IMR-90 (cell line): ENCODE results near the gene SLF2. TPM values are rescaled to one million over a fixed set of nuclear protein-coding genes. Genes with fewer than 3 reads are reported as not detected.

Source experiments
- ATAC-seq: fragments of 200-7000 bp; cut with Tn5 transposase; 2 replicates; pipeline ENCODE4 v1.9.1; 2020; ENCODE audit warnings: low read depth, mild to moderate bottlenecking, moderate library complexity
- BruUV-seq: library from RNA; stranded (reverse); fragments of 400-500 nt; replicated peaks from 2 replicates; lab custom pipeline; 2021; lab: Mats Ljungman, UMichigan
- CTCF ChIA-PET: fragments of 300-600 bp; formaldehyde crosslinking; extraction: SDS; loops from one replicate; lab custom pipeline; 2021; ENCODE audit warnings: antibody characterized with exemption; lab: Yijun Ruan, JAX
- POLR2A ChIA-PET: fragments of 300-600 bp; sonication (Branson Sonifier 250); formaldehyde crosslinking; loops from one replicate; lab custom pipeline; 2022; ENCODE audit warnings: antibody characterized with exemption; ENCODE audit not compliant: unreplicated experiment; lab: Charles Lee
- DNase-seq: peaks from one replicate; pipeline ENCODE4 v3.0.0; 2013
- H2AFZ ChIP-seq: replicated peaks from 2 replicates; pipeline ENCODE3; 2013; ENCODE audit warnings: low read length, mild to moderate bottlenecking; ENCODE audit not compliant: poor library complexity
- H2AK5ac ChIP-seq: 2 replicates; pipeline ENCODE4 v1.6.1; 2013; ENCODE audit warnings: low read depth, low read length, inconsistent platforms
- H2AK9ac ChIP-seq: replicated peaks from 2 replicates; pipeline ENCODE3; 2013; ENCODE audit warnings: mild to moderate bottlenecking, low read depth, low read length, moderate library complexity; ENCODE audit not compliant: poor library complexity
- H2BK120ac ChIP-seq: 2 replicates; pipeline ENCODE4 v1.6.1; 2013; ENCODE audit warnings: low read depth, low read length, inconsistent platforms
- H2BK15ac ChIP-seq: 3 replicates; pipeline ENCODE4 v1.6.1; 2013; ENCODE audit warnings: low read depth, low read length, inconsistent platforms
- H2BK20ac ChIP-seq: 2 replicates; pipeline ENCODE4 v1.6.1; 2013; ENCODE audit warnings: low read depth, mild to moderate bottlenecking, inconsistent platforms, low read length, moderate library complexity
- H2BK5ac ChIP-seq: 2 replicates; pipeline ENCODE4 v1.6.1; 2013; ENCODE audit warnings: mild to moderate bottlenecking, low read depth, low read length, inconsistent platforms; ENCODE audit not compliant: poor library complexity, severe bottlenecking
- H3K14ac ChIP-seq: replicated peaks from 2 replicates; pipeline ENCODE4 v1.6.1; 2013; ENCODE audit warnings: low read depth, low read length, inconsistent platforms
- H3K18ac ChIP-seq: 2 replicates; pipeline ENCODE4 v1.6.1; 2013; ENCODE audit warnings: low read depth, low read length, control low read depth
- H3K23ac ChIP-seq: 2 replicates; pipeline ENCODE4 v1.6.1; 2013; ENCODE audit warnings: low read depth, low read length, inconsistent platforms
- H3K27ac ChIP-seq: 2 replicates; pipeline ENCODE4 v1.5.1; 2013; ENCODE audit warnings: mild to moderate bottlenecking, control low read depth, low read length; ENCODE audit not compliant: insufficient read depth
- H3K27me3 ChIP-seq: 2 replicates; pipeline ENCODE4 v1.6.1; 2013; ENCODE audit warnings: low read length; ENCODE audit not compliant: control insufficient read depth, insufficient read depth
- H3K36me3 ChIP-seq: 2 replicates; pipeline ENCODE4 v1.6.1; 2013; ENCODE audit warnings: low read length, mixed read lengths; ENCODE audit not compliant: control insufficient read depth, insufficient read depth
- H3K4ac ChIP-seq: 2 replicates; pipeline ENCODE4 v1.6.1; 2013; ENCODE audit warnings: low read depth, low read length, inconsistent platforms
- H3K4me1 ChIP-seq: 2 replicates; pipeline ENCODE4 v1.6.1; 2013; ENCODE audit warnings: low read length, mixed read lengths; ENCODE audit not compliant: control insufficient read depth, insufficient read depth
- H3K4me2 ChIP-seq: 2 replicates; pipeline ENCODE4 v1.6.1; 2013; ENCODE audit warnings: low read depth, mild to moderate bottlenecking, control low read depth, low read length, moderate library complexity
- H3K4me3 ChIP-seq: 2 replicates; pipeline ENCODE4 v1.5.1; 2013; ENCODE audit warnings: low read depth, mild to moderate bottlenecking, control low read depth, low read length, moderate library complexity; ENCODE audit not compliant: insufficient read depth
- H3K56ac ChIP-seq: 2 replicates; pipeline ENCODE4 v1.6.1; 2013; ENCODE audit warnings: low read length, inconsistent platforms; ENCODE audit not compliant: insufficient read depth; ENCODE audit errors: extremely low read depth
- H3K79me1 ChIP-seq, 2 experiments: 2 replicates each; pipeline ENCODE4 v1.6.1; 2013; ENCODE audit warnings: low read length in 2 of 2, inconsistent platforms in 1 of 2, low read depth in 1 of 2
- H3K9ac ChIP-seq: 2 replicates; pipeline ENCODE4 v1.6.1; 2013; ENCODE audit warnings: low read depth, low read length, control low read depth
- H3K9me1 ChIP-seq: 2 replicates; pipeline ENCODE4 v1.6.1; 2013; ENCODE audit warnings: low read length, inconsistent platforms; ENCODE audit not compliant: insufficient read depth
- H3K9me3 ChIP-seq: 2 replicates; pipeline ENCODE4 v1.6.1; 2013; ENCODE audit warnings: low read length; ENCODE audit not compliant: control insufficient read depth, insufficient read depth
- H4K20me1 ChIP-seq: 2 replicates; pipeline ENCODE4 v1.6.1; 2013; ENCODE audit warnings: low read length, inconsistent platforms; ENCODE audit not compliant: insufficient read depth
- H4K5ac ChIP-seq: 2 replicates; pipeline ENCODE4 v1.6.1; 2013; ENCODE audit warnings: mild to moderate bottlenecking, low read depth, low read length, control low read depth
- H4K8ac ChIP-seq, 2 experiments: 2 replicates each; pipeline ENCODE4 v1.6.1; 2013; ENCODE audit warnings: low read depth in 2 of 2, low read length in 2 of 2, control low read depth in 1 of 2, inconsistent platforms in 1 of 2
- H4K91ac ChIP-seq: 2 replicates; pipeline ENCODE4 v1.6.1; 2013; ENCODE audit warnings: low read depth, low read length, inconsistent platforms; ENCODE audit not compliant: insufficient read depth
- BHLHE40 ChIP-seq: fragments of 150-350 bp; IDR thresholded peaks from 2 replicates; pipeline ENCODE4 v1.6.1; 2016; ENCODE audit warnings: mild to moderate bottlenecking, low read depth, low read length
- MXI1 ChIP-seq: IDR thresholded peaks from 2 replicates; pipeline ENCODE4 v1.6.1; 2012; ENCODE audit warnings: low read depth, mild to moderate bottlenecking, low read length, moderate library complexity, borderline replicate concordance
- POLR2A ChIP-seq: IDR thresholded peaks from 2 replicates; pipeline ENCODE4 v1.6.1; 2012; ENCODE audit warnings: mild to moderate bottlenecking, low read depth, low read length
- RAD21 ChIP-seq: IDR thresholded peaks from 2 replicates; pipeline ENCODE4 v1.6.1; 2012; ENCODE audit warnings: low read length, improper control_type of control experiment
- WGBS, 2 experiments: methylation state at CpG; one replicate each; pipeline versions ENCODE4 v1.1.5 to v1.1.7; 2013; ENCODE audit warnings: missing lambda C conversion rate in 2 of 2; ENCODE audit not compliant: insufficient read length in 1 of 2; ENCODE audit errors: extremely low coverage in 2 of 2; 5-methylcytosine and 5-hydroxymethylcytosine counted together
- dilution Hi-C: fragments of 300-500 bp; cut with HindIII; formaldehyde crosslinking; loops from one replicate; pipeline ENCODE4 v1.14.3; 2018; ENCODE audit warnings: low sequenced_read_pairs; ENCODE audit not compliant: unreplicated experiment
- in situ Hi-C: fragments of 300-500 bp; cut with MboI; formaldehyde crosslinking; loops from 3 replicates; pipeline ENCODE4 v1.14.3; 2019; ENCODE audit warnings: low sequenced_read_pairs, inconsistent platforms, mixed read lengths
- intact Hi-C: fragments of 100-400 bp; cut with micrococcal nuclease; formaldehyde crosslinking; loops from 2 replicates; pipeline ENCODE4 v1.10.0; 2022
- polyA plus RNA-seq, 3 experiments: library from polyadenylated mRNA; depleted of rRNA; stranded (reverse); fragments of >200 nt; gene quantifications; 2 replicates each; pipeline ENCODE4 v1.2.3, GENCODE V29; 2012; ENCODE audit warnings: low replicate concordance in 1 of 3
- total RNA-seq: library from RNA; depleted of rRNA; stranded (reverse); fragments of >200 nt; gene quantifications from 2 replicates; pipeline ENCODE4 v1.2.3, GENCODE V29; 2012
- TF ChIP-seq, protein P1 (sequence below): fragments of 150-350 bp; IDR thresholded peaks from 2 replicates; pipeline ENCODE4 v1.6.1; 2016; ENCODE audit warnings: low read depth, mild to moderate bottlenecking, low read length, moderate library complexity, borderline replicate concordance

Gene SLF2
- total and polyA plus RNA-seq, 2 of the 4 experiments (the other 2 are of a cell fraction) = 8.5 to 21.7 TPM

DNA sequence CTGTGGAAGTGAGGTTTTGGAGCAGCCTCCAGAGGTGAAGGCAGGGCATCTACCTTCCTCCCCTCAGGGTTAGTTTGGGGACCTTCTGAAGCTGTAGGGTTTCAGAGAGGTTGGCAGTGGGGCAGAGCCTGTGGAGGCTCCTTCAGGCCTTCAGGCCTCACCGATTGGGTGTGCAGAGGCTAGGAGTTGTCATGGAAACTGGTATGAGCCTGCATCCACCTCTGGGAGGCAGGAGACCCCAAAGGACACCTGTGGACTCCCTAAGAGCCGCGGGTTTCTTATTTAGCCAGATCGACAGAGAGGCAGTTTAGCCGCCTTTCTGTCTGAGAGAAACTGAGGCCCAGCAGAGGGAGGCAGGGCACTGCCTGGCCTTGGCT, 88.9 kb downstream of the SLF2 start (continued):
- TF ChIP-seq MXI1 = no peak
- TF ChIP-seq BHLHE40 = no peak
- no peak for TF ChIP-seq RAD21

DNA sequence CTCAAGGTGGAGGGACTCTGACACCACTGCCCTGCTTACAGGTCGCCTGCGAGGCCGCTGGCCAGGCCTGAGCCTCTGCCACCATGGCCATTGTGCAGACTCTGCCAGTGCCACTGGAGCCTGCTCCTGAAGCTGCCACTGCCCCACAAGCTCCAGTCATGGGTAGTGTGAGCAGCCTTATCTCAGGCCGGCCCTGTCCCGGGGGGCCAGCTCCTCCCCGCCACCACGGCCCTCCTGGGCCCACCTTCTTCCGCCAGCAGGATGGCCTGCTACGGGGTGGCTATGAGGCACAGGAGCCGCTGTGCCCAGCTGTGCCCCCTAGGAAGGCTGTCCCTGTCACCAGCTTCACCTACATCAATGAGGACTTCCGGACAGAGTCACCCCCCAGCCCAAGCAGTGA, 89.7 kb downstream of the SLF2 start:
- peak overlapping the region; percentile 21 for H2AK9ac ChIP-seq
- ChIA-PET POLR2A (interaction anchor here (0.5 kb wide), 1 partner anchor 507 kb away, joined by 9 read pairs; no protein-coding TSS in a partner anchor), CTCF (interaction anchor here (1.5 to 3.2 kb wide), 2 partner anchors 9 to 12 kb away, joined by 4 to 10 read pairs; no protein-coding TSS in a partner anchor)
- peak overlapping the region; percentile 91 for H3K27ac ChIP-seq
- H2AFZ ChIP-seq = no peak overlapping the region
- H3K4ac ChIP-seq = peak overlapping the region; percentile 24
- peak overlapping the region; percentile 92; the same call in 1 of the 2 replicates for H3K4me2 ChIP-seq
- no peaks in the 10 kb centered on the region for H3K9me3 ChIP-seq
- no peak overlapping the region for H3K18ac ChIP-seq
- H2AK5ac ChIP-seq = peak overlapping the region; percentile 56; the same call in 1 of the 2 replicates
- H3K4me3 ChIP-seq = no peak overlapping the region
- ATAC-seq (no peak), DNase-seq (no peak)
- H4K5ac ChIP-seq = no peak overlapping the region
- 0 out of 2 replicates have a peak overlapping the region, but pooled peaks have one; percentile 14 for H3K14ac ChIP-seq
- H3K27me3 ChIP-seq = no peaks in the 10 kb centered on the region
- intact Hi-C loops (no loop called here), dilution Hi-C loops (no loop called here), in situ Hi-C loops (no loop called here)
- no peak overlapping the region for H4K91ac ChIP-seq
- no peak overlapping the region for H2BK20ac ChIP-seq
- H3K9ac ChIP-seq = peak overlapping the region; percentile 76
- peaks cover 22 to 73% of the 10 kb centered on the region in 2 experiments for H3K79me1 ChIP-seq
- H3K4me1 ChIP-seq = peaks cover 33% of the 10 kb centered on the region
- H2BK5ac ChIP-seq = peak overlapping the region; percentile 57
- no TSS peak for BruUV-seq
- H3K56ac ChIP-seq = no peak overlapping the region
- H2BK120ac ChIP-seq = no peak overlapping the region
- peaks cover 4% of the 10 kb centered on the region; the same call in 1 of the 2 replicates for H3K9me1 ChIP-seq
- H2BK15ac ChIP-seq = no peak overlapping the region
- TF ChIP-seq, protein P1, sequence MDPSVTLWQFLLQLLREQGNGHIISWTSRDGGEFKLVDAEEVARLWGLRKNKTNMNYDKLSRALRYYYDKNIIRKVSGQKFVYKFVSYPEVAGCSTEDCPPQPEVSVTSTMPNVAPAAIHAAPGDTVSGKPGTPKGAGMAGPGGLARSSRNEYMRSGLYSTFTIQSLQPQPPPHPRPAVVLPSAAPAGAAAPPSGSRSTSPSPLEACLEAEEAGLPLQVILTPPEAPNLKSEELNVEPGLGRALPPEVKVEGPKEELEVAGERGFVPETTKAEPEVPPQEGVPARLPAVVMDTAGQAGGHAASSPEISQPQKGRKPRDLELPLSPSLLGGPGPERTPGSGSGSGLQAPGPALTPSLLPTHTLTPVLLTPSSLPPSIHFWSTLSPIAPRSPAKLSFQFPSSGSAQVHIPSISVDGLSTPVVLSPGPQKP = no peak
- TF ChIP-seq POLR2A = no peak
- H3K36me3 ChIP-seq = peaks cover 47% of the 10 kb centered on the region
- H3K23ac ChIP-seq = peak overlapping the region; percentile 15; the same call in 1 of the 2 replicates
- H4K20me1 ChIP-seq = peaks cover 64% of the 10 kb centered on the region
- WGBS, 2 experiments = 91% methylated on average over 5 of the region's 11 CpGs; no CpG with 5 or more reads in 1 of the 2 experiments
- H4K8ac ChIP-seq = no peak overlapping the region
